ENCODE results near the gene KLHL25. TPM values are rescaled to one million over a fixed set of nuclear protein-coding genes. Genes with fewer than 3 reads are reported as not detected.

Gene KLHL25
- total RNA-seq, 1 donor from 2014 or later, result 45.1 TPM

DNA sequence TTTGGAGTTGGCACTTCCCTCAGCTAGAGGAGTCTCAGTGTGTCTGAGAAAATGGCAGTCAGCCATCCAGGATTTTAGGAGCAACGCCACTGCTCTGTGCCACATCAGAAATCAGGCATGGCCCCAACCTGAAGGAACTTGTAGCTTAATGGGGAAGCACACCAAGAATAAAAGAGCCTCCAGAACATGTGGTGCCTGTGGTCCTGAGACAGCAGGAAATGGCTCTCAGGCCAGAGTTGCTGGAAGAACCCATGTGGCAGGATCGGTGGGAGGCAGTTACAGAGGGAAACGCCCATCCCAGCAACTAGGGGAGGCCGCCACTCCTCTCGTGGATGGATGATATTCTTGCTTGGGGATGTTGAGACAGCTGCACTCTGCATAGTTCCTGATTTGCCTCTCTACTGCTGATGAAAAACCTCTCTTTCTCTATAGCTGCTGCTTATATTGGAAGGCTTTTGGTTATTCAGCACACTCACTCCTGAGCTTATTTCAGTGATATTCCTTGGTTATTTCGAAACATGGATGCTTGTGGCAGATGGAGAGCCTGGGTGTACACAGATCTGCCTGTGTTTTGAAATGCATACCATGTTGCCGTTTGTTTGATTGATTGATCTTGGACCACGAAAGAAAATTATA is 52.4 kb downstream of the KLHL25 start:
- TF ChIP-seq CTCF (IDR thresholded peaks at IDR 0.05; ENCODE audit: partially characterized antibody, unreplicated experiment), result no peak
- peaks cover 51% of the 10 kb centered on the region for H3K4me1 Mint-ChIP-seq (ENCODE audit: low read depth, unreplicated experiment)
- H3K9me3 Mint-ChIP-seq (ENCODE audit: unreplicated experiment), result peaks cover 20% of the 10 kb centered on the region
- H3K27ac Mint-ChIP-seq (ENCODE audit: unreplicated experiment), result peak overlapping the region; percentile 95
- peaks cover 4% of the 10 kb centered on the region for H3K36me3 Mint-ChIP-seq (ENCODE audit: unreplicated experiment)
- peaks cover 13% of the 10 kb centered on the region for H3K27me3 Mint-ChIP-seq (ENCODE audit: unreplicated experiment)
- DNase-seq, result peak; percentile 42
- peak overlapping the region; percentile 4 for H3K4me3 Mint-ChIP-seq (ENCODE audit: unreplicated experiment)

GRCh38 chr15:85741662-85742061 is 53.1 kb downstream of the KLHL25 start:
- Mint-ChIP-seq H3K27ac (ENCODE audit: unreplicated experiment) (peak overlapping the region; percentile 95), H3K36me3 (ENCODE audit: unreplicated experiment) (peaks cover 4% of the 10 kb centered on the region), H3K9me3 (ENCODE audit: unreplicated experiment) (peaks cover 20% of the 10 kb centered on the region), H3K4me3 (ENCODE audit: unreplicated experiment) (peak overlapping the region; percentile 11), H3K27me3 (ENCODE audit: unreplicated experiment) (peaks cover 16% of the 10 kb centered on the region), H3K4me1 (ENCODE audit: low read depth, unreplicated experiment) (peaks cover 46% of the 10 kb centered on the region)
- TF ChIP-seq CTCF (IDR thresholded peaks at IDR 0.05; ENCODE audit: partially characterized antibody, unreplicated experiment), result no peak
- no peak for DNase-seq

DNA sequence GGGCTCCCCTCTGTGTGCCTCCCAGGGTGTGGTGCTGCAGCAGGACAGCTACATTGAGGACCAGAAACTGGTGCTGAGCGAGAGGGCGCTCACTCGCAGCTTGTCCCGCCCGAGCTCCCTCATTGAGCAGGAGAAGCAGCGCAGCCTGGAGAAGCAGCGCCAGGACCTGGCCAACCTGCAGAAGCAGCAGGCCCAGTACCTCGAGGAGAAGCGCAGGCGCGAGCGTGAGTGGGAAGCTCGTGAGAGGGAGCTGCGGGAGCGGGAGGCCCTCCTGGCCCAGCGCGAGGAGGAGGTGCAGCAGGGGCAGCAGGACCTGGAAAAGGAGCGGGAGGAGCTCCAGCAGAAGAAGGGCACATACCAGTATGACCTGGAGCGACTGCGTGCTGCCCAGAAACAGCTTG is 53.7 kb downstream of the KLHL25 start:
- Mint-ChIP-seq H3K4me3 (ENCODE audit: unreplicated experiment) (no peak overlapping the region), H3K36me3 (ENCODE audit: unreplicated experiment) (peaks cover 4% of the 10 kb centered on the region), H3K4me1 (ENCODE audit: low read depth, unreplicated experiment) (peaks cover 41% of the 10 kb centered on the region), H3K27ac (ENCODE audit: unreplicated experiment) (peak overlapping the region; percentile 55), H3K27me3 (ENCODE audit: unreplicated experiment) (peaks cover 14% of the 10 kb centered on the region), H3K9me3 (ENCODE audit: unreplicated experiment) (peaks cover 15% of the 10 kb centered on the region)
- no peak for TF ChIP-seq CTCF (IDR thresholded peaks at IDR 0.05; ENCODE audit: partially characterized antibody, unreplicated experiment)
- peak; percentile 18 for DNase-seq

- Mint-ChIP-seq H3K36me3 (ENCODE audit: unreplicated experiment) (peaks cover 21% of the 10 kb centered on the region), H3K4me3 (ENCODE audit: unreplicated experiment) (no peak overlapping the region), H3K27me3 (ENCODE audit: unreplicated experiment) (peaks cover 8% of the 10 kb centered on the region), H3K27ac (ENCODE audit: unreplicated experiment) (no peak overlapping the region), H3K9me3 (ENCODE audit: unreplicated experiment) (peaks cover 21% of the 10 kb centered on the region), H3K4me1 (ENCODE audit: low read depth, unreplicated experiment) (peaks cover 3% of the 10 kb centered on the region)
- TF ChIP-seq CTCF (IDR thresholded peaks at IDR 0.05; ENCODE audit: partially characterized antibody, unreplicated experiment), result no peak
- no peak for DNase-seq
Observed at GRCh38 chr15:85737061-85737460, 57.7 kb downstream of the KLHL25 start.

DNA sequence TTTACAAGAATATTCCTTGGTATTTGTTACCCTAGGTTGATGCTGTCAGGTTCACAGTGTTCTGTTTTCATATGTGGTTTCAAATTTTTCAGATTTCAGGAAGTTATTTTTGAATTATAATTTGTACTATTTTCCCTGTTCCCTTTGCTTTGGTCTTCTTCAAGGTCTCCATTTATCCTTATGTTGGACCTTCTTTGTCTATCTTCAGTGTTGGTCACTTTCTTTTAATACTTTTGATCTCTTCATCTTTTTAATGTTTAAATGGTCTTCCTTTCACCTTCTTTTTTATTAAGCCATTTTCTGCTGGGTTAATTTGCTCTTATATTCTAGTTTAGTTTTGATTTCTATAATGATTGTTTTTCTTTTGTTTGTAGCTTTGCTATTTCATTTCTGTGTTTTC is 61.3 kb downstream of the KLHL25 start:
- H3K27ac Mint-ChIP-seq (ENCODE audit: unreplicated experiment), result no peak overlapping the region
- H3K9me3 Mint-ChIP-seq (ENCODE audit: unreplicated experiment), result peaks cover 17% of the 10 kb centered on the region

More for the DNA sequence above, 61.3 kb downstream of the KLHL25 start:
- peaks cover 8% of the 10 kb centered on the region for H3K27me3 Mint-ChIP-seq (ENCODE audit: unreplicated experiment)
- no peak overlapping the region for H3K4me3 Mint-ChIP-seq (ENCODE audit: unreplicated experiment)
- TF ChIP-seq CTCF (IDR thresholded peaks at IDR 0.05; ENCODE audit: partially characterized antibody, unreplicated experiment), result no peak
- H3K36me3 Mint-ChIP-seq (ENCODE audit: unreplicated experiment), result peaks cover 21% of the 10 kb centered on the region
- peaks cover 8% of the 10 kb centered on the region for H3K4me1 Mint-ChIP-seq (ENCODE audit: low read depth, unreplicated experiment)
- no peak for DNase-seq
